RWPE2 (cell line): ENCODE results near the gene RAB5B.
A peak's percentile ranks its signal among the peaks of the same experiment; 100 is the strongest.
"Not testable (repeated sequence)": the region's sequence is repeated elsewhere in the genome, so short reads cannot be mapped to it uniquely, and the experiment has no call there.

Experiments
- ATAC-seq: fragments of 200-7000 bp; cut with Tn5 transposase; 3 replicates; pipeline ENCODE4 v1.9.1; 2021; ENCODE audit warnings: low read depth
- DNase-seq: peaks from one replicate; pipeline ENCODE4 v3.0.0-alpha.2; 2020; ENCODE audit warnings: low spot score
- H3K27ac ChIP-seq: fragments of 450-650 bp; 2 replicates; pipeline ENCODE4 v1.5.1; 2017; ENCODE audit warnings: mild to moderate bottlenecking; ENCODE audit not compliant: poor library complexity, severe bottlenecking
- H3K27me3 ChIP-seq: fragments of 250-450 bp; sonication (Bioruptor Pico); 2 replicates; pipeline ENCODE4 v1.5.1; 2021; ENCODE audit warnings: mild to moderate bottlenecking, moderate library complexity; ENCODE audit not compliant: insufficient read depth, poor library complexity, severe bottlenecking
- H3K36me3 ChIP-seq: fragments of 250-450 bp; sonication (Bioruptor Pico); 2 replicates; pipeline ENCODE4 v1.5.1; 2020; ENCODE audit warnings: low read depth, mild to moderate bottlenecking, moderate library complexity
- H3K4me1 ChIP-seq: fragments of 250-450 bp; sonication (Bioruptor Pico); 2 replicates; pipeline ENCODE4 v1.5.1; 2021; ENCODE audit warnings: mild to moderate bottlenecking, moderate library complexity; ENCODE audit not compliant: insufficient read depth, poor library complexity, severe bottlenecking
- H3K4me3 ChIP-seq: fragments of 250-450 bp; sonication (Bioruptor Pico); 2 replicates; pipeline ENCODE4 v1.5.1; 2021; ENCODE audit warnings: mild to moderate bottlenecking, moderate library complexity; ENCODE audit not compliant: severe bottlenecking
- H3K9me3 ChIP-seq: fragments of 250-450 bp; sonication (Bioruptor Pico); 2 replicates; pipeline ENCODE4 v1.5.1; 2021; ENCODE audit warnings: mild to moderate bottlenecking, moderate library complexity; ENCODE audit not compliant: severe bottlenecking
- TF ChIP-seq, protein P1 (sequence below): fragments of 450-650 bp; IDR thresholded peaks from one replicate; pipeline ENCODE4 v1.5.1; 2017; ENCODE audit warnings: mild to moderate bottlenecking, moderate library complexity; ENCODE audit not compliant: poor library complexity, severe bottlenecking

The RAB5B gene

GRCh38 chr12:56040151-56040550 lies 66.3 kb downstream of the RAB5B start:
- H3K27ac ChIP-seq: no peak overlapping the region
- no peaks in the 10 kb centered on the region for H3K4me1 ChIP-seq
- no peak for DNase-seq
- TF ChIP-seq, protein P1, sequence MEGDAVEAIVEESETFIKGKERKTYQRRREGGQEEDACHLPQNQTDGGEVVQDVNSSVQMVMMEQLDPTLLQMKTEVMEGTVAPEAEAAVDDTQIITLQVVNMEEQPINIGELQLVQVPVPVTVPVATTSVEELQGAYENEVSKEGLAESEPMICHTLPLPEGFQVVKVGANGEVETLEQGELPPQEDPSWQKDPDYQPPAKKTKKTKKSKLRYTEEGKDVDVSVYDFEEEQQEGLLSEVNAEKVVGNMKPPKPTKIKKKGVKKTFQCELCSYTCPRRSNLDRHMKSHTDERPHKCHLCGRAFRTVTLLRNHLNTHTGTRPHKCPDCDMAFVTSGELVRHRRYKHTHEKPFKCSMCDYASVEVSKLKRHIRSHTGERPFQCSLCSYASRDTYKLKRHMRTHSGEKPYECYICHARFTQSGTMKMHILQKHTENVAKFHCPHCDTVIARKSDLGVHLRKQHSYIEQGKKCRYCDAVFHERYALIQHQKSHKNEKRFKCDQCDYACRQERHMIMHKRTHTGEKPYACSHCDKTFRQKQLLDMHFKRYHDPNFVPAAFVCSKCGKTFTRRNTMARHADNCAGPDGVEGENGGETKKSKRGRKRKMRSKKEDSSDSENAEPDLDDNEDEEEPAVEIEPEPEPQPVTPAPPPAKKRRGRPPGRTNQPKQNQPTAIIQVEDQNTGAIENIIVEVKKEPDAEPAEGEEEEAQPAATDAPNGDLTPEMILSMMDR: no peak
- no peak for ATAC-seq
- H3K4me3 ChIP-seq: no peak overlapping the region
- H3K36me3 ChIP-seq: peaks cover 28% of the 10 kb centered on the region
- no peaks in the 10 kb centered on the region for H3K9me3 ChIP-seq
- H3K27me3 ChIP-seq: no peaks in the 10 kb centered on the region

DNA sequence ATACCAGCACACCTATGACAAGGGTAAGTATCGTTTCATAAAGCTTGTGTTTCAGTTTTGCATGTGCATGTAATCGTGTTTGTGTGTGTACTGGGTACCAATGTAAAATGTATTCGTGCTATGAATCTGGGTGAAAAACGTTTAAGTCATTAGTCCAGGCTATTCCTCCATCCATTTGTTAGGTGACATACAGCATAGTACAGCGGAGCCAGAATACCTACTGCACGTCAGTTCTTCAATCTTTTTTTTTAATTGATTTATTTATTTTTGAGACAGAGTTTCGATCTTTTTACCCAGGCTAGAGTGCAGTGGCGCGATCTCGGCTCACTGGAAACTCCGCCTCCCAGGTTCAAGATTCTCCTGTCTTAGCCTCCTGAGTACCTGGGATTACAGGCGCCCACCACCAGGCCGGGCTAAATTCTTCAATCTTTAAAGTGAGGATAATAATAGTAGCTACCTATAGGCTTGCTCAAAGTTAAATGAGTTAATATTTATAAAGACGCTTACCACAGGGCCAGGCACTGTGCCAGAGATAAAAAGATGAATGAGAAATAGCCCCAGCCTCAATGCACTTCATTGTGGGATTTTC lies 67.2 kb downstream of the RAB5B start:
- Histone ChIP-seq H3K4me1 (no peaks in the 10 kb centered on the region), H3K27ac (peak overlapping the region; percentile 64), H3K9me3 (no peaks in the 10 kb centered on the region), H3K4me3 (peak overlapping the region; percentile 84), H3K36me3 (peaks cover 37% of the 10 kb centered on the region), H3K27me3 (no peaks in the 10 kb centered on the region)
- TF ChIP-seq, protein P1: no peak
- ATAC-seq: peak; percentile 13
- DNase-seq: no peak

- ATAC-seq (peak; percentile 92), DNase-seq (peak; percentile 98)
- Histone ChIP-seq H3K27me3 (no peaks in the 10 kb centered on the region), H3K4me1 (no peaks in the 10 kb centered on the region), H3K4me3 (peak within 1 kb of the TSS; percentile 84), H3K9me3 (no peaks in the 10 kb centered on the region), H3K27ac (peak within 1 kb of the TSS; percentile 64), H3K36me3 (peaks cover 37% of the 10 kb centered on the region)
- TF ChIP-seq, protein P1: peak; percentile 90
These were observed 67.9 kb downstream of the RAB5B start, which contains the start of gene RPS26 for GRCh38 chr12:56041552-56042429. Gene RPS26 (plus strand): TSS chr12:56041918. CDS start chr12:56042167, 249 bp downstream.

GRCh38 chr12:56042430-56042813 lies 68.5 kb downstream of the RAB5B start:
- Histone ChIP-seq H3K27ac (peak overlapping the region; percentile 64), H3K4me3 (peak overlapping the region; percentile 84), H3K36me3 (peaks cover 37% of the 10 kb centered on the region)
- not testable (repeated sequence) for H3K27me3 ChIP-seq, DNase-seq, ATAC-seq, H3K9me3 ChIP-seq, H3K4me1 ChIP-seq

DNA sequence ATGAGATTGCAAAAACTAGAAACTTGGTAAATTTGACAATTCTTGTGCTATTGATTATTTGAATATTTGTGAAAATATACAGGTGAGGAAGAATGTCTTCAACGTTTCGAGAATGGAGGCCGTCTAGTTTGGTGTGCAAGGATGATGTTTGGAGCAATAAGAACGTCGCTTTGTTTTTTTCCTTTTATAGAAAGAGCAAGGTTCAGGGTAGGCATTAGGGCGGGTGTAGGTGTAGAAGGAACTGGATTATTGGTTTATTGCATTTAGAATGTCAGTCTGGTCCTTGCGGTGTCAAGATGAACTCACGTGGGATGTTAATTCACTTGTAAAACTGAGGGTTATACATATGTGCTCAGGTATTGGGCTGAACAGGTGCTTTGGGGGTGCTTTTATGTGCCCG lies 69.0 kb downstream of the RAB5B start:
- Histone ChIP-seq H3K4me1 (no peaks in the 10 kb centered on the region), H3K27me3 (no peaks in the 10 kb centered on the region), H3K4me3 (peak overlapping the region; percentile 84), H3K36me3 (peaks cover 37% of the 10 kb centered on the region), H3K27ac (peak overlapping the region; percentile 64), H3K9me3 (no peaks in the 10 kb centered on the region)
- TF ChIP-seq, protein P1: no peak
- ATAC-seq (no peak), DNase-seq (no peak)
